Measurements from ENCODE around the gene MOB3C. TPM values are rescaled to one million over a fixed set of nuclear protein-coding genes. Genes with fewer than 3 reads are reported as not detected.
A peak's percentile ranks its signal among the peaks of the same experiment; 100 is the strongest.

The MOB3C gene
- total and polyA plus RNA-seq, 2 donors: 16.2 to 17.2 TPM

DNA sequence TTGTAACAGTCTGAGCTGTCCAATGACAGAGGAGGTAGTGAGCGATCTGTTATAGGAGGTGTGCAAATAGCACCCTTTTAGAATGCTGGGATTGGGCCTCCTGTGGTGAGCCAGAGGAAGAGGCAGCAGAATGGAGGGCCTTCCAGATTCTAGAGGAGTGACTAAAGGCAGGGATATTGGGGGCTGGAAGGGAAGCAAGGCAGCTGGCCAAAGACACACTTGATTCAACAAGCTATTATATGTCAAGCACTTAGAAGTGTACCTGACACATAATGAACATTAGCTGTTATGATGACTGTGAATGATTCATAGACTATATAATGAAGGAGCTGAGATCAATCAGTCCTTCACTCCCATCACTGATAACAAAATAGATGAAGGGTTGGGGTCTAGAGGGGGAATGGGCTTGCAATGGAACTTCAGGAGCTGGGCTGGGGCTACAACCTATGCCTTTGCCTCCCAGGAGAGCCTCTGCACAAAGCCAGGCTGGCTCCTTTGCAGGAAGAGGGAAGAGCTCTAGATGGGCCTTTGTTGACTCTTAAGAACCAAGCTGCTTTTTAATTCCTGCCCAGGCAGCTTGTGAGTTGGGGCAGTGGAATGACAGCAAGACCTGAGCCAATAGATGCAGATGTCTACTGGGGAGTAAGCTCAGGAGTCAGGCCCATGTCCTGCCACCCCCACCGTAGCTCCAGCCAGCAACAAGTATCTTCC is 10.2 kb downstream of the MOB3C start:
- Histone ChIP-seq H3K27ac (ENCODE audit: low read depth) (no peak overlapping the region), H3K4me1 (ENCODE audit: insufficient read depth) (no peaks in the 10 kb centered on the region)
- 89% methylated on average over 2 of the region's 2 CpGs for WGBS

DNA sequence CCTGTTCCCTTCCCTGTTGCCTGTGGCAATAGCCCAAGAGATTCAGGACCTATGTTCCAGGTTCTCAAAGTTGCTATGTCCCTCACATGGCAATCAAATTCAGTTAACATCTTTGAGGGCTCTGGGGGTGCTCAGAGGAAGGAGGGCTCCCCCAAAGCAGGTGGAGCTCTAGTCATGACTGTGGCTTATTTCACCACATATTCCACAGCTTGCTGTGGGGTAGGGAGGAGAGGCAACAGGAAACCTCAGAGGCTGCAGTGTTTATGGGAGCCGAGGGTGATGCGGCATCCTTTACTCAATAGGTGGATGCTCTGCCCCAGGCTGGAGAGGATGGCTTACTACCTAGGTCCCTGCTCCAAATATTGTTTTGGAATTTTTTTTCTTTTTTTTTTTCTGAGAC is 11.4 kb downstream of the MOB3C start:
- Histone ChIP-seq H3K27ac (ENCODE audit: low read depth) (no peak overlapping the region), H3K36me3 (ENCODE audit: insufficient read depth) (no peaks in the 10 kb centered on the region), H3K4me1 (ENCODE audit: insufficient read depth) (no peaks in the 10 kb centered on the region), H3K4me3 (ENCODE audit: low read depth, low read length) (no peak overlapping the region)
- WGBS: 87% methylated on average over 2 of the region's 2 CpGs
- no peak for DNase-seq (ENCODE audit: extremely low spot score)

More for the DNA sequence above, 10.2 kb downstream of the MOB3C start:
- H3K36me3 ChIP-seq (ENCODE audit: insufficient read depth): no peaks in the 10 kb centered on the region
- no peak for DNase-seq (ENCODE audit: extremely low spot score)
- no peak overlapping the region for H3K4me3 ChIP-seq (ENCODE audit: low read depth, low read length)

DNA sequence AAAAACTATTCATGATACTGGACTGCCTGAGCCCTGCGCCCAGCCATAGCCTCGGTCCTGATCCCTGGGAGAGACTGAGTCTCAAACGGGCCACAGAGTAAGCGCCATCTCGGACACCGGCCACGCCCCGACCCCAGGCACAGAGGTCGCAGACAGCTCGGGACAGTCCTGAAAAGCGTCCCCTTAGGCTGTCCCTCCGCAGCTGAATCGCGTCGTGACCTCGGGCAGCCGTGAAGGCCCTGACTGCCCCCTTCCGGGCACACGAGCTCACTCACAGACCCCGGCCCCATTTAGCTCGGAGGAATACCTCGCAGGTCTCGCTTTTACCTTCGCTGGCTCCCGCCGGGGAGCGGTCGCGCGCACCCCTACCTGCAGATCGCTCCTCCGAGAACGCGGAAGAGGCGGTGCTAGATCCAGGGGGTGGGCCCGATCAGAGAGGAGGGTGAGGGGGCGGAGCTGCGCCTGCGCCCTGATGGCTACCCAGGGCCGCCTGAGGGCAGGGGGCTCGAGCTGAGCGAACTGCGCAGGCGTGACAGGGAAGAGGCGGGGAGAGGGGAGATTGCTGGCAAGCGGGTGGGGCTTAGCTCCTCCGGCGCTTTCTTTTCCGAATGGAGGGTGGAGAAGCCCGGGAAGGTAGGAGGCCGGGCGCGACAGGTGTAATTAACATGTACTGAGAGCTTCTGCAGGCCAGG is 12.6 kb downstream of the MOB3C start, which contains the start of gene MKNK1:
Gene MKNK1, minus strand, starts transcription at position 411 of the 692 bp plus-strand sequence. CDS start 20,941 bp downstream, outside the sequence.
- Histone ChIP-seq H3K27ac (ENCODE audit: low read depth) (no peak within 1 kb of the TSS), H3K36me3 (ENCODE audit: insufficient read depth) (no peaks in the 10 kb centered on the region), H3K4me1 (ENCODE audit: insufficient read depth) (no peaks in the 10 kb centered on the region), H3K4me3 (ENCODE audit: low read depth, low read length) (peak within 1 kb of the TSS; percentile 71)
- DNase-seq (ENCODE audit: extremely low spot score): peak; percentile 92
- WGBS: 1% methylated on average over 53 of the region's 53 CpGs

DNA sequence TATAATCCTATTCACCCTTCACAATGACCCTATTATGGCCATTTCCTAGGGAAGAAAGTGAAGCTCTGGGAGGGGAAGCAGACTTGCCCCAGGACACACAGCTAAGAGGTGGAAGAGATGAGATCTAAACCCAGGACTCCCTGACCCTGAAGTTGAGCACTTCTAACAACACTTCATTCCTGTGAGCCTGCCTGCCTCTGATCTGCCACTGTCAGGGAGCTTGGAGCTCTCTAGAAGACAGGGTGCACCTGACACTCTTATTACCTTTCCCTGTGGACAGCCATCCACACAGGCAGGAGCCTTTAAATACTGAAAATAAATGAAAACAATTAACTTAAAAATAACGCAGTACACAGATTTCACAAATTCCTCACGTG is 13.1 kb downstream of the MOB3C start:
- WGBS: 2% methylated on average over 2 of the region's 2 CpGs

DNA sequence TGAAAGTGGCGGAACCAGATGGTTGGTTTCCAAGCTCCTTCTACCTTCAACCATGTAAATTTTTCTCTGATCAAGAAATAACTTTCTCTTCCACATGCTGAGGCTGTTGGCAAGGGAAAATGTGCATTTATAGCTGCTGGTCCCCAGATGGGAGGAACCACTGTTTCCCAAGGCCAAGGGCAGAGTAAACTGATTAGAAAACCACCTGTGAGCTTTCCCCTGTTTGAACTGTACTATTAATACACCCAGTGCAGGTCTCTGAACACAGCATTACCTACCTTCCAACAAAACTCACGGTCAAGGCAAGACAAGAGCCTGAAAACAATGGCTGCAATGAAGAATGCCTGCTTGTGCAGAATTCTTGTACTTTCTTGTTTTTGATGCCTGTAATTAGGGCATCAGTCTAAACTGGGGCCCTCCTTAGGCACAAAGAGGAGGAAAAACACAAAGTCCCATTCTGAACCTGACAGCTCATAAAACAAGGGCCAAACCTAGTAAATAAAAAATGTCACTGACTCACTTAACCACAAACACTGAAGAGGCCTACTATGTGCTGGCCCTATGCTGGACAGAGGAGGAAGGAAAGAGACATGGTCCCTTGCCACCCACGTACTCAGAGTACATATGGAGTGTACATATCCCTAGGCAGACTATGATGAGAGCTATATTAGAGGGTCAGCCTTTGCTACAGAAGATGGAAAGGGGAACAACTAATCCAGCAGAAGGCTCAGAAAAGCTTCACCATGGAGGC is 15.2 kb downstream of the MOB3C start:
- DNase-seq (ENCODE audit: extremely low spot score): no peak
- WGBS: 94% methylated on average over 3 of the region's 3 CpGs
- H3K4me1 ChIP-seq (ENCODE audit: insufficient read depth): no peaks in the 10 kb centered on the region

More for the DNA sequence above, 13.1 kb downstream of the MOB3C start:
- Histone ChIP-seq H3K27ac (ENCODE audit: low read depth) (no peak overlapping the region), H3K36me3 (ENCODE audit: insufficient read depth) (no peaks in the 10 kb centered on the region), H3K4me1 (ENCODE audit: insufficient read depth) (no peaks in the 10 kb centered on the region), H3K4me3 (ENCODE audit: low read depth, low read length) (peak overlapping the region; percentile 71)
- no peak for DNase-seq (ENCODE audit: extremely low spot score)

DNA sequence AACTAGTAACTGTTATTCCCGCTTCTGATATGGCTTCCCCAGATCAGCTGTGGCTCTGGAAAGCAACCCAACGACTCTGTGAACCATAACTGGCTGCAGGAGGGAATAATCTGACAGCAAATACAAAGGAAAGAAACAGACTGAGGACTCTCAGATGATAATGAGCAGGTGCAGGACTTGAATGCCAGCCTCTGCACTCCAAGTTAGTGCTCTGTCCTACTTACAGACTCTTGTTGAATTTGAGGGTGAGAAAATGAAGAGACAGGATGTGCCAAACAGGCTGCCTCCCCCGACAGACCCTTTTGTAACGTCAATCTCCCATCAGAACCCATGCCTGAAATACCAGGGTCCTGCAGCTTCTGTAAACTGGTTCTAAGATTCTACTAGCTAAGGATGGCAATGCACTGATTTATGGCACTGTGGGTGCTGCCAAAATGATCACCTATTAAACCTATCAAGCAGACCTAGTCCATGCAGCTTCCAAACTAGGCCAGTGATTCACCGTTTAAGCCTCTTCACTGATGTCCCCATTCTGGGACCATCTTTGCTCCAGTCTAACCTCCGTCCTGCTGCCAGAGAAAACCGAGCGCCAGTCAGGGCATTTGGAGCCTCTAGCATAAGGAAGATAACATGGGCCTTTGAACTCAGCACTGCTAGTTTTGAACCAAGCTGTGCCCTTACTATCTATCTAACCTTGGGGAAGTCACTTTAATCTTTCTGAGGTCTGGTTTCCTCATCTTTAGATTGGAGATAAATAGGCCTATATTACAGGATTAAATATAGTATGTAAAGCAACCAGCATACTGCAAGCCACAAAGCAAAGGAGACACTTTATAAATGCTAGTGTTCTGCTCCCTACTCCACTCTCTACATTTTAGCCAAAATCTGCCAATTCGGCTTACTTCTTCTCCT is 17.3 kb downstream of the MOB3C start:
- no peak for DNase-seq (ENCODE audit: extremely low spot score)
- 81% methylated on average over 9 of the region's 9 CpGs for WGBS
- Histone ChIP-seq H3K27ac (ENCODE audit: low read depth) (no peak overlapping the region), H3K4me3 (ENCODE audit: low read depth, low read length) (no peak overlapping the region), H3K36me3 (ENCODE audit: insufficient read depth) (no peaks in the 10 kb centered on the region), H3K4me1 (ENCODE audit: insufficient read depth) (no peaks in the 10 kb centered on the region)

More for the DNA sequence above, 15.2 kb downstream of the MOB3C start:
- Histone ChIP-seq H3K36me3 (ENCODE audit: insufficient read depth) (no peaks in the 10 kb centered on the region), H3K27ac (ENCODE audit: low read depth) (no peak overlapping the region), H3K4me3 (ENCODE audit: low read depth, low read length) (no peak overlapping the region)

DNA sequence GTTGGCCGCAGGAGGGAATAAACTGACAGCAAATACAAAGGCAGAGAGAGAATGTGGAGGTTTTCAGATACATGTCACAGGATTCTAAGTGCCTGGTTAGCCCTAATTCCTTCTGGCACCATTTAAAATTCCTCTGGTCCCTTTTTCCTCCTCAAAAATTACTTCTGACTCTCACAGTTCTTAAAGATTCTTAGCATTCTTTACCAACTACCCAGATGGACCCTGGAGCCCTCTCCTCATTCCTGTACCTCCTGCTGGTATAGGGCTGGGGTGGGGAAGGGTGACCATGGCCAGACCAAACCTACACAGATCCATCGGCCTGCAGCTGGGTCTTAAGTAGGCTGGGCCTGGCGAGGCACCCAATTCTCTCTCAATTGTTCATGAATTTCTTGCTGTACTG is 19.8 kb downstream of the MOB3C start:
- Histone ChIP-seq H3K36me3 (ENCODE audit: insufficient read depth) (no peaks in the 10 kb centered on the region), H3K4me1 (ENCODE audit: insufficient read depth) (no peaks in the 10 kb centered on the region), H3K27ac (ENCODE audit: low read depth) (no peak overlapping the region), H3K4me3 (ENCODE audit: low read depth, low read length) (no peak overlapping the region)
- WGBS: 88% methylated on average over 3 of the region's 3 CpGs
- DNase-seq (ENCODE audit: extremely low spot score): no peak

DNA sequence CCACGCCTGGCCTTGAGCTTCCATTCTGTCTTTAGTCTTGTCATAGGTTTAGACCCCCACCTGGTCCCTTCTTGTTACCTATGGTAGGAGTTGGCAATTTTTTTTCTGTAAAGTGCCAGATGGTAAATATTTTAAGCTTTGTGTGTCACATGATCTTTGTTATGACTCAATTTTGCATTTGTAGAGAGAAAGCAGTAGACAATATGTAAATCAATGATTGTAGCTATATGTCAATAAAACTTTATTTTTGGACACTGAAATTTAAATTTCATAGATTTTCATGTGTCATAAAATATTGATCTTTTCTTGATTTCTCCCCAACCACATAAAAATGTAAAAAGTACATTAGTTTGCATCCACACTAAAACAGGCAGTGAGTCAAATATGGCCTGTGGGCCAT is 20.6 kb downstream of the MOB3C start:
- no peak overlapping the region for H3K27ac ChIP-seq (ENCODE audit: low read depth)
- no peaks in the 10 kb centered on the region for H3K4me1 ChIP-seq (ENCODE audit: insufficient read depth)
- 98% methylated on average over 1 of the region's 1 CpG for WGBS

DNA sequence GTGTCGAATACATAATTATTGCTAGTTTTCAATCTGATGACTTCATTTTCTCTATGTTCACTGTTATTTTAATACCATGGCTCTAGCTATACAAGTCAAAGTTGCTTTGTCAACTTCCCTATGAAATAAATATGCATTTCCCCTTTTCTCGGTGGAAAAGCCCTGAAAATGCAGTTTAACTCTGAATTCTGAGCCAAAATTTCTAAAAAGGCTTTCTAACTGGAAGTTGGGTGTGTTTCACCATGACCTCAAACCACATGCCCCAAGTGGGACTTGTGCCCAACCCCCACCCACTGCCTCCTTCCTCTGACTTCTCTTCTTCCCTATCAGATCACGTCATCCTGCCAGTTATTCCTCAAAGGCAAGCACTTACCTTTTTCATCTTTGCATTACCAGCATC is 21.5 kb downstream of the MOB3C start:
- Histone ChIP-seq H3K27ac (ENCODE audit: low read depth) (no peak overlapping the region), H3K4me1 (ENCODE audit: insufficient read depth) (no peaks in the 10 kb centered on the region), H3K36me3 (ENCODE audit: insufficient read depth) (peaks cover 6% of the 10 kb centered on the region), H3K4me3 (ENCODE audit: low read depth, low read length) (no peak overlapping the region)
- 71% methylated on average over 3 of the region's 3 CpGs for WGBS
- no peak for DNase-seq (ENCODE audit: extremely low spot score)

More for the DNA sequence above, 20.6 kb downstream of the MOB3C start:
- H3K4me3 ChIP-seq (ENCODE audit: low read depth, low read length): no peak overlapping the region
- H3K36me3 ChIP-seq (ENCODE audit: insufficient read depth): peaks cover 5% of the 10 kb centered on the region
- no peak for DNase-seq (ENCODE audit: extremely low spot score)

DNA sequence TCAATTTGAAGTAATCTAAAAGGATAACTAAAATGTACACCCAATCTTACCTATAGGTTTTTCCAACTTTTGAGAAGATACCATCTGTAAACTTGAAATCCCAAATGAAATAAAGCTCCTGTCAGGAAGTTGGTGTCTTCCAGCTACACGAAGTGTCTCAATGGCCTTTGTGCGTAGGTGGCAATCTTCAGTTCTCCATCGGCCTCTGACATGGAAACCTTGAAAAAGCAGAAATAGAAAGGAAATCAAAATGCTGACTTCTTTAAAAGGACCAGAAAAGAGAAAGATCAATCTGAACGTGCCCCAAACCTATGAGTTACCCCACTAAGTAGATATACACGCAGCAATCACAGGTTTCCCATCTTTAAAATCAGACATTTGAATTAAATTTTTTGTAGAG is 22.5 kb downstream of the MOB3C start:
- H3K4me3 ChIP-seq (ENCODE audit: low read depth, low read length): no peak overlapping the region
- H3K4me1 ChIP-seq (ENCODE audit: insufficient read depth): no peaks in the 10 kb centered on the region
- H3K27ac ChIP-seq (ENCODE audit: low read depth): no peak overlapping the region
- H3K36me3 ChIP-seq (ENCODE audit: insufficient read depth): peaks cover 6% of the 10 kb centered on the region
- WGBS: 93% methylated on average over 5 of the region's 5 CpGs
- no peak for DNase-seq (ENCODE audit: extremely low spot score)

DNA sequence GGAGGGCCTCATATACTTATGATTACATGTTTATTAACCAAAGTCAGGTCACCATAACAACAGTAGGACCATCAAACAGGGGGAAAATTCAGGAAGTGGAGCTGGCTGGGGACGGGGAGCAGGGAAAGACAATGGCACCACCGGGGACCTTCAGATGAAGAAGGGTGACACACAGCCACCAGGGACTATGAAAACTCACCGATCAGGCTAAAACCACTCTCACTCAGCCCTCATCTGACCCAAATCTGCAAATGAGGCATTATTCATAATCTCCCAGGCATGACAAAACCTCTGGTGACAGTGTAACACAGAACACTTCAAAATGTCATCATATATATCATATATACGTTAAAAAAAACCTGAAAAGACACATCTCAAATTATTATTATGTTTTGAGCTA is 23.8 kb downstream of the MOB3C start:
- 91% methylated on average over 4 of the region's 4 CpGs for WGBS
- no peak for DNase-seq (ENCODE audit: extremely low spot score)
- Histone ChIP-seq H3K36me3 (ENCODE audit: insufficient read depth) (peaks cover 6% of the 10 kb centered on the region), H3K27ac (ENCODE audit: low read depth) (no peak overlapping the region), H3K4me3 (ENCODE audit: low read depth, low read length) (no peak overlapping the region), H3K4me1 (ENCODE audit: insufficient read depth) (no peaks in the 10 kb centered on the region)

DNA sequence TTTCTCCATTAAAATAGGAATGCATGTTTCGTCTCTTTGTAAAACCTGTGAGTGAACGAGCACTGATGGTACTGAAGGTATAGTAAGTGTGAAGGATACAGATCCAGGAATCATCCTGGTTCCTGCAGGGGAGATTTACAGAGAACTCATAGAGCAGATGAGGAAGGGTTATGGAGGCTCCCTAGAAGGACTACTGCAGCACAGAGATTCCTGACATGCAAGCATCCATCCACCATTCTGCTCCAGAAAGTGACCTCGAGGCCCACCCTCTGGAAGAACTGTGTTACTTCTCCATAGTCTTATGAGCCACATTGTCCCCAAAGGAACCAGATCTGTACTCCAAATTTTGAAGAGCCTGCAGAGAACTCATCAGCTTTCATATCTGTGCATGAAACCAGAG is 27.1 kb downstream of the MOB3C start:
- no peak overlapping the region for H3K4me3 ChIP-seq (ENCODE audit: low read depth, low read length)
- H3K27ac ChIP-seq (ENCODE audit: low read depth): no peak overlapping the region
- WGBS: 90% methylated on average over 3 of the region's 3 CpGs
- peaks cover 6% of the 10 kb centered on the region for H3K36me3 ChIP-seq (ENCODE audit: insufficient read depth)
- H3K4me1 ChIP-seq (ENCODE audit: insufficient read depth): no peaks in the 10 kb centered on the region
- no peak for DNase-seq (ENCODE audit: extremely low spot score)

DNA sequence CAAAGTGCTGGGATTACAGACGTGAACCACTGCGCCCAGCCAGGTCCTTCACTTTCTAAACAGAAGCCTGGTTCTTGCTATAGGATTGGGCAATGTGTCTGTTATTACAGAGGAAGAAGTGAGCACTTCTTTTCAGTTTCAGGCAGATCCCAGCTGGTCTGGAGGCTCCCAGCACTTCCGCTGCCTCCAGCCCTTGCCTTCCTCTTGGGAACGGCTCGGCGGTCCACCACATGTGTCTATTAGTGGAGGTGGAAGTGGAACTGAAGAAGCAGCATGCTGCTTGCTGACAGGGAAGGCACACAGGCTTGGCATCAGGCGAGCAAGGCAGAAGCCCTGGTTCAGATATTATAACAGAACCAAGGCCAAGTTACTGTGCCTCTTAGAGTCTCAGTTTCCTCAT is 29.5 kb downstream of the MOB3C start:
- Histone ChIP-seq H3K36me3 (ENCODE audit: insufficient read depth) (peaks cover 6% of the 10 kb centered on the region), H3K4me3 (ENCODE audit: low read depth, low read length) (no peak overlapping the region), H3K4me1 (ENCODE audit: insufficient read depth) (no peaks in the 10 kb centered on the region), H3K27ac (ENCODE audit: low read depth) (no peak overlapping the region)
- DNase-seq (ENCODE audit: extremely low spot score): no peak
- WGBS: 91% methylated on average over 7 of the region's 7 CpGs

Measured in urinary bladder (tissue), 4 donors.